ENCODE measurements around the gene VPS37B. TPM values are rescaled to one million over a fixed set of nuclear protein-coding genes. Genes with fewer than 3 reads are reported as not detected.

VPS37B gene
- polyA plus RNA-seq, 1 of the 3 experiments (the other 2 are of a cell fraction): 41.1 TPM

DNA sequence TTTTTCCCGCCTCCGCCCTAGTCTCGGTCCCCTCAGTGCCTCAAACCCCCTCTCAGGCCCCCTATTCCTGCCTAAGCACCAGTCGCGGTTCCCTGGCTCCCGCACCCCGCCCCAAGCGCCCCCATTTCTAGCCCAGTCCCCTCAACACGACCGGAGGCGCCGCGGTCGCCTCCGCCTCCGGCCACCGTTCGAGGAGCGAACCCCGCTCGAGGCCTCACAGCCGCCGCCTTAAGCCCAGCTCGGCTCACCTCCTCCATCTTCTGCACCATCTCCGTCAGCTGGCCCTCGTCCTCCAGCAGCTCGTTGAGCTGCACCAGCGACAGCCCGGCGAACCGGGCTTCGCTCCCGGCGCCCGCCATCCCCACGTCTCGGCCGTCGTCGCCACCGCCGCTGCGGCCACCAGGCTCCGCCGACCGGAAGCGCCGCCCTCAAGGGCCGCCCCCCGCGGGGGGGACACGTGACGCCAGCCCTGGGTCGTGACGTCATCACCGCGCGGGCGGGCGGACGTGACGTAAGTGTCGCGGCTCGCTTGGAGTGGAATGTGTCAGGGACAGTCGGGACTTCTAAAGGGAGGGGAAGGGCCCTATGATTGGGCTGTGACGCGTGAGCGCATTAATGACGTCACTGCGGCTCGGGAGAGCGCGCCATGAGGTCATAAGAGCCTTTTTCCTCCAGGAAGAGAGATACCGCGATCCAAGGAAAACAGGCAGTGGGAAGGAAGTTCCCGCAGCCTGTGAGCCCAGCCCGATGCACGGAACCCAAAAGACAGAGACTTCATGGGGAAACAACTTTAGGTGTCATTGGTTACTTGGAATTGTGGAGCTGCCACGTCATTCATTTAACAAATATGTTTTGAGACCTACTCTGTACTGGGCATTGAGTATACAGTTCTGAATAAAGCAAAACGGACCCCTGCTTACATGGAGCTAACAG, at the start of gene VPS37B (continued):
- TF ChIP-seq YY1 (IDR thresholded peaks at IDR 0.05; ENCODE audit: low read depth) (peak; percentile 56; the same call in 1 of the 2 replicates), POLR2AphosphoS5 (IDR thresholded peaks at IDR 0.05; ENCODE audit: low read depth, low read length) (peak; percentile 71; the same call in 1 of the 2 replicates), RCOR1 (IDR thresholded peaks at IDR 0.05; ENCODE audit: low read length) (0 out of 2 replicates have a peak, but pooled peaks have one; percentile 15), MAX (IDR thresholded peaks at IDR 0.05; ENCODE audit: low read depth) (peak; percentile 84), FOSL2 (IDR thresholded peaks at IDR 0.05; ENCODE audit: borderline replicate concordance, low read depth) (peak; percentile 24; the same call in 1 of the 2 replicates)

GRCh38 chr12:122944605-122945592, 49.0 kb upstream of the VPS37B start:
- ChIA-PET POLR2A (no interaction called here), CTCF (interaction anchor here (0.7 to 13.7 kb wide), 5 partner anchors 11 to 151 kb away, joined by 3 to 148 read pairs (median 5); no protein-coding TSS in a partner anchor)
- H2AFZ ChIP-seq (ENCODE audit: low read depth): no peak overlapping the region
- no peaks in the 10 kb centered on the region for H3K9me3 ChIP-seq
- TF ChIP-seq TCF12 (IDR thresholded peaks at IDR 0.05) (peak; percentile 80), PBX3 (IDR thresholded peaks at IDR 0.05) (peak; percentile 50), JUND (IDR thresholded peaks at IDR 0.05) (no peak), TEAD4 (IDR thresholded peaks at IDR 0.05; ENCODE audit: borderline replicate concordance, insufficient read depth) (no peak), RCOR1 (IDR thresholded peaks at IDR 0.05; ENCODE audit: low read length) (no peak), EP300 (IDR thresholded peaks at IDR 0.05; ENCODE audit: borderline replicate concordance in 1 of 2, low read depth in 1 of 2, low read length in 1 of 2) (peak in 1 of 2 experiments; percentile 15; a peak in 1 of 4 replicates), USF2 (IDR thresholded peaks at IDR 0.05; ENCODE audit: borderline replicate concordance, low read depth, low read length) (no peak), EZH2phosphoT487 (IDR thresholded peaks at IDR 0.05; ENCODE audit: borderline replicate concordance, low read depth) (no peak), FOSL2 (IDR thresholded peaks at IDR 0.05; ENCODE audit: borderline replicate concordance, low read depth) (peak; percentile 38; the same call in 1 of the 2 replicates), MAX (IDR thresholded peaks at IDR 0.05; ENCODE audit: low read depth) (0 out of 2 replicates have a peak, but pooled peaks have one; percentile 41), NFIC (IDR thresholded peaks at IDR 0.05; ENCODE audit: borderline replicate concordance) (peak; percentile 29; the same call in 1 of the 2 replicates), RXRA (IDR thresholded peaks at IDR 0.05; ENCODE audit: borderline replicate concordance, low read depth) (no peak)
- TF ChIP-seq, protein P1, sequence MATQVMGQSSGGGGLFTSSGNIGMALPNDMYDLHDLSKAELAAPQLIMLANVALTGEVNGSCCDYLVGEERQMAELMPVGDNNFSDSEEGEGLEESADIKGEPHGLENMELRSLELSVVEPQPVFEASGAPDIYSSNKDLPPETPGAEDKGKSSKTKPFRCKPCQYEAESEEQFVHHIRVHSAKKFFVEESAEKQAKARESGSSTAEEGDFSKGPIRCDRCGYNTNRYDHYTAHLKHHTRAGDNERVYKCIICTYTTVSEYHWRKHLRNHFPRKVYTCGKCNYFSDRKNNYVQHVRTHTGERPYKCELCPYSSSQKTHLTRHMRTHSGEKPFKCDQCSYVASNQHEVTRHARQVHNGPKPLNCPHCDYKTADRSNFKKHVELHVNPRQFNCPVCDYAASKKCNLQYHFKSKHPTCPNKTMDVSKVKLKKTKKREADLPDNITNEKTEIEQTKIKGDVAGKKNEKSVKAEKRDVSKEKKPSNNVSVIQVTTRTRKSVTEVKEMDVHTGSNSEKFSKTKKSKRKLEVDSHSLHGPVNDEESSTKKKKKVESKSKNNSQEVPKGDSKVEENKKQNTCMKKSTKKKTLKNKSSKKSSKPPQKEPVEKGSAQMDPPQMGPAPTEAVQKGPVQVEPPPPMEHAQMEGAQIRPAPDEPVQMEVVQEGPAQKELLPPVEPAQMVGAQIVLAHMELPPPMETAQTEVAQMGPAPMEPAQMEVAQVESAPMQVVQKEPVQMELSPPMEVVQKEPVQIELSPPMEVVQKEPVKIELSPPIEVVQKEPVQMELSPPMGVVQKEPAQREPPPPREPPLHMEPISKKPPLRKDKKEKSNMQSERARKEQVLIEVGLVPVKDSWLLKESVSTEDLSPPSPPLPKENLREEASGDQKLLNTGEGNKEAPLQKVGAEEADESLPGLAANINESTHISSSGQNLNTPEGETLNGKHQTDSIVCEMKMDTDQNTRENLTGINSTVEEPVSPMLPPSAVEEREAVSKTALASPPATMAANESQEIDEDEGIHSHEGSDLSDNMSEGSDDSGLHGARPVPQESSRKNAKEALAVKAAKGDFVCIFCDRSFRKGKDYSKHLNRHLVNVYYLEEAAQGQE (IDR thresholded peaks at IDR 0.05; ENCODE audit: low read depth, low read length): no peak
- no peak overlapping the region for H3K4me3 ChIP-seq (ENCODE audit: low read depth in 2 of 2, low read length in 1 of 2)
- H3K27ac ChIP-seq (ENCODE audit: low read depth in 2 of 2, low read length in 1 of 2): peak overlapping the region in 1 of 2 experiments; percentile 45; a peak in 2 of 4 replicates
- H3K36me3 ChIP-seq (replicated peaks in 1 of 2; ENCODE audit: control insufficient read depth in 1 of 2, insufficient read depth in 2 of 2, low read length in 1 of 2): no peaks in the 10 kb centered on the region
- no peak overlapping the region; the same call in 1 of the 2 replicates for H3K4me2 ChIP-seq
- H3K9ac ChIP-seq: no peak overlapping the region
- H3K4me1 ChIP-seq (ENCODE audit: control insufficient read depth in 1 of 2, insufficient read depth in 2 of 2, low read depth in 1 of 2, low read length in 1 of 2): peaks cover 0 to 31% of the 10 kb centered on the region in 2 experiments; a peak in 2 of 4 replicates
- no peaks in the 10 kb centered on the region for H3K79me2 ChIP-seq (ENCODE audit: insufficient read depth)
- H3K9me2 ChIP-seq: no peaks in the 10 kb centered on the region
- WGBS (ENCODE audit: low lambda C conversion rate): 62% methylated on average over 12 of the region's 14 CpGs
- H3K27me3 ChIP-seq (ENCODE audit: insufficient read depth): no peaks in the 10 kb centered on the region
- no peak for DNase-seq
- peaks cover 16% of the 10 kb centered on the region for H3F3A ChIP-seq (replicated peaks; ENCODE audit: insufficient read depth)
- H4K20me1 ChIP-seq (ENCODE audit: insufficient read depth): no peaks in the 10 kb centered on the region

All from SK-N-SH (cell line).